H9 (cell line): ENCODE measurements around the gene PMAIP1. TPM values are rescaled to one million over a fixed set of nuclear protein-coding genes. Genes with fewer than 3 reads are reported as not detected.

Experiments used
- DNase-seq: peaks from one replicate; pipeline ENCODE4 v3.0.0-alpha.2; 2017
- H2AFZ ChIP-seq: one replicate; pipeline ENCODE4 v1.6.1; 2013; ENCODE audit warnings: mild to moderate bottlenecking, low read length, control low read depth, moderate library complexity
- H2AK5ac ChIP-seq: 2 replicates; pipeline ENCODE4 v1.6.1; 2013; ENCODE audit warnings: low read length, control low read depth, mixed read lengths; ENCODE audit not compliant: insufficient read length
- H2BK120ac ChIP-seq: one replicate; pipeline ENCODE4 v1.6.1; 2013; ENCODE audit warnings: low read depth, mild to moderate bottlenecking, low read length, control low read depth, inconsistent platforms; ENCODE audit not compliant: poor library complexity, severe bottlenecking
- H2BK12ac ChIP-seq: 2 replicates; pipeline ENCODE4 v1.6.1; 2013; ENCODE audit warnings: low read length, control low read depth, mixed read lengths, low read depth; ENCODE audit not compliant: insufficient read length
- H2BK15ac ChIP-seq: 2 replicates; pipeline ENCODE4 v1.6.1; 2013; ENCODE audit warnings: low read depth, low read length, control low read depth
- H2BK20ac ChIP-seq: one replicate; pipeline ENCODE4 v1.6.1; 2013; ENCODE audit warnings: low read depth, mild to moderate bottlenecking, low read length, control low read depth, inconsistent platforms; ENCODE audit not compliant: poor library complexity, severe bottlenecking
- H2BK5ac ChIP-seq: 2 replicates; pipeline ENCODE4 v1.6.1; 2013; ENCODE audit warnings: low read length, control low read depth, mixed read lengths; ENCODE audit not compliant: insufficient read length
- H3K14ac ChIP-seq: 2 replicates; pipeline ENCODE4 v1.6.1; 2013; ENCODE audit warnings: low read length, control low read depth; ENCODE audit not compliant: insufficient read depth
- H3K18ac ChIP-seq: 2 replicates; pipeline ENCODE4 v1.6.1; 2013; ENCODE audit warnings: low read depth, mild to moderate bottlenecking, mixed read lengths, low read length, control low read depth; ENCODE audit not compliant: insufficient read length
- H3K23ac ChIP-seq: 2 replicates; pipeline ENCODE4 v1.6.1; 2013; ENCODE audit warnings: low read length, control low read depth, mixed read lengths, low read depth; ENCODE audit not compliant: insufficient read length
- H3K23me2 ChIP-seq: 2 replicates; pipeline ENCODE4 v1.6.1; 2013; ENCODE audit warnings: low read depth, mild to moderate bottlenecking, mixed read lengths, low read length, control low read depth; ENCODE audit not compliant: insufficient read length, poor library complexity, severe bottlenecking
- H3K27ac ChIP-seq: 2 replicates; pipeline ENCODE4 v1.5.1; 2013; ENCODE audit warnings: low read length, control low read depth, mixed read lengths, low read depth; ENCODE audit not compliant: insufficient read length
- H3K27me3 ChIP-seq: 2 replicates; pipeline ENCODE4 v1.6.1; 2013; ENCODE audit warnings: low read length, control low read depth, inconsistent platforms; ENCODE audit not compliant: insufficient read depth
- H3K4ac ChIP-seq: 2 replicates; pipeline ENCODE4 v1.6.1; 2013; ENCODE audit warnings: low read depth, mild to moderate bottlenecking, control low read depth, inconsistent platforms, low read length, moderate library complexity
- H3K4me1 ChIP-seq: 2 replicates; pipeline ENCODE4 v1.6.1; 2013; ENCODE audit warnings: low read length, control low read depth, inconsistent platforms; ENCODE audit not compliant: insufficient read depth
- H3K4me2 ChIP-seq: 2 replicates; pipeline ENCODE4 v1.6.1; 2013; ENCODE audit warnings: low read length, control low read depth, mixed read lengths; ENCODE audit not compliant: insufficient read length, insufficient read depth
- H3K56ac ChIP-seq: 2 replicates; pipeline ENCODE4 v1.6.1; 2013; ENCODE audit warnings: low read depth, mild to moderate bottlenecking, mixed read lengths, low read length, control low read depth; ENCODE audit not compliant: insufficient read length
- H3K79me1 ChIP-seq: 2 replicates; pipeline ENCODE4 v1.6.1; 2013; ENCODE audit warnings: low read depth, mild to moderate bottlenecking, moderate library complexity, low read length, control low read depth, inconsistent platforms; ENCODE audit not compliant: insufficient read depth, poor library complexity, severe bottlenecking
- H3K79me2 ChIP-seq: 2 replicates; pipeline ENCODE4 v1.6.1; 2013; ENCODE audit warnings: low read length, control low read depth, inconsistent platforms; ENCODE audit not compliant: insufficient read depth
- H3K9ac ChIP-seq: 2 replicates; pipeline ENCODE4 v1.6.1; 2013; ENCODE audit warnings: low read length, control low read depth, mixed read lengths; ENCODE audit not compliant: insufficient read length; ENCODE audit errors: extremely low read depth
- H3K9me3 ChIP-seq: one replicate; pipeline ENCODE4 v1.6.1; 2013; ENCODE audit warnings: low read depth, low read length, inconsistent platforms; ENCODE audit not compliant: control insufficient read depth
- H3T11ph ChIP-seq: one replicate; pipeline ENCODE4 v1.6.1; 2013; ENCODE audit warnings: mild to moderate bottlenecking, low read length, control low read depth, inconsistent platforms
- H4K20me1 ChIP-seq: one replicate; pipeline ENCODE4 v1.6.1; 2013; ENCODE audit not compliant: control insufficient read depth, insufficient read length, insufficient read depth
- H4K5ac ChIP-seq: 2 replicates; pipeline ENCODE4 v1.6.1; 2013; ENCODE audit warnings: low read depth, mild to moderate bottlenecking, mixed read lengths, low read length, control low read depth; ENCODE audit not compliant: insufficient read length
- H4K8ac ChIP-seq: replicated peaks from 2 replicates; pipeline ENCODE4 v1.6.1; 2013; ENCODE audit warnings: low read length, control low read depth, mixed read lengths, low read depth; ENCODE audit not compliant: insufficient read length
- H4K91ac ChIP-seq: 2 replicates; pipeline ENCODE4 v1.6.1; 2013; ENCODE audit warnings: low read depth, mild to moderate bottlenecking, moderate library complexity, mixed read lengths, low read length, control low read depth; ENCODE audit not compliant: insufficient read length
- H3K27ac Mint-ChIP-seq, 3 experiments: 2 replicates in 2 of 3; 3 replicates in 1 of 3; pipeline ENCODE4 v1.8.0; 2020 to 2021; ENCODE audit warnings: mixed read lengths in 3 of 3, mild to moderate bottlenecking in 1 of 3, moderate library complexity in 1 of 3
- H3K27me3 Mint-ChIP-seq: 2 replicates; pipeline ENCODE4 v1.8.0; 2021; ENCODE audit warnings: low read depth, mild to moderate bottlenecking, moderate library complexity, mixed read lengths
- H3K36me3 Mint-ChIP-seq, 3 experiments: 2 replicates in 2 of 3; 3 replicates in 1 of 3; pipeline ENCODE4 v1.8.0; 2020 to 2021; ENCODE audit warnings: low read depth in 3 of 3, mixed read lengths in 3 of 3; ENCODE audit not compliant: insufficient read depth in 1 of 3
- H3K4me1 Mint-ChIP-seq, 2 experiments: 2 replicates each; pipeline ENCODE4 v1.8.0; 2020; ENCODE audit warnings: mixed read lengths in 2 of 2
- H3K4me3 Mint-ChIP-seq, 2 experiments: 2 replicates in 1 of 2; 3 replicates in 1 of 2; pipeline ENCODE4 v1.8.0; 2020 to 2021; ENCODE audit warnings: mild to moderate bottlenecking in 2 of 2, mixed read lengths in 2 of 2, moderate library complexity in 1 of 2
- H3K9me3 Mint-ChIP-seq, 2 experiments: 2 replicates in 1 of 2; 3 replicates in 1 of 2; pipeline ENCODE4 v1.8.0; 2020; ENCODE audit warnings: mild to moderate bottlenecking in 2 of 2, mixed read lengths in 2 of 2, moderate library complexity in 1 of 2
- CTCF ChIP-seq: fragments of 200-600 bp; sonication (generic); conservative IDR thresholded peaks from 3 replicates; pipeline ENCODE4 v1.8.0; 2021; ENCODE audit warnings: antibody characterized with exemption, mild to moderate bottlenecking
- WGBS: extraction: QIAGEN DNeasy Blood & Tissue Kit; methylation state at CpG from one replicate; pipeline ENCODE4 v1.1.7; 2013; ENCODE audit warnings: missing lambda C conversion rate, low lambda C conversion rate, mixed read lengths; ENCODE audit not compliant: insufficient read length; ENCODE audit errors: extremely low coverage; 5-methylcytosine and 5-hydroxymethylcytosine counted together
- total RNA-seq: library from RNA; stranded (reverse); gene quantifications from 2 replicates; pipeline ENCODE4 v1.2.1, GENCODE V29; 2021

Gene PMAIP1
- total RNA-seq, 1 experiment from 2014 or later: 152 TPM

- no peaks in the 10 kb centered on the region for H3K9me3 ChIP-seq
- no peak overlapping the region for H3K27ac ChIP-seq
- TF ChIP-seq CTCF: no peak
- H2AK5ac ChIP-seq: no peak overlapping the region
- no peaks in the 10 kb centered on the region for H3K79me1 ChIP-seq
- Mint-ChIP-seq H3K27me3 (no peaks in the 10 kb centered on the region), H3K4me1 (peaks cover 57 to 64% of the 10 kb centered on the region in 2 experiments), H3K27ac (no peak overlapping the region), H3K9me3 (no peaks in the 10 kb centered on the region; a peak in 1 of 5 replicates), H3K36me3 (peaks cover 10 to 17% (median 16%) of the 10 kb centered on the region in 3 experiments), H3K4me3 (no peak overlapping the region)
- H3K4me1 ChIP-seq: peaks cover 8% of the 10 kb centered on the region
- H2BK20ac ChIP-seq: no peak overlapping the region
- H3K18ac ChIP-seq: no peak overlapping the region
- no peak overlapping the region for H2BK15ac ChIP-seq
- H3K79me2 ChIP-seq: peaks cover 3% of the 10 kb centered on the region; the same call in 1 of the 2 replicates
- H4K20me1 ChIP-seq: no peaks in the 10 kb centered on the region
- no peak overlapping the region for H2BK12ac ChIP-seq
- H2BK120ac ChIP-seq: no peak overlapping the region
- no peak overlapping the region for H3K9ac ChIP-seq
- no peak overlapping the region for H3K56ac ChIP-seq
- no peak overlapping the region for H4K5ac ChIP-seq
- no peak overlapping the region for H3K14ac ChIP-seq
- no peak overlapping the region for H4K91ac ChIP-seq
- H2BK5ac ChIP-seq: no peak overlapping the region
- H3K23me2 ChIP-seq: peaks cover 4% of the 10 kb centered on the region
- no CpG with 5 or more reads among the region's 4 CpGs for WGBS
- H3K23ac ChIP-seq: no peak overlapping the region
- no peaks in the 10 kb centered on the region for H3K27me3 ChIP-seq
- H3K4me2 ChIP-seq: no peak overlapping the region
- H4K8ac ChIP-seq: no peak overlapping the region
- DNase-seq: no peak
- no peak overlapping the region for H3K4ac ChIP-seq
- no peak overlapping the region for H2AFZ ChIP-seq
- no peak overlapping the region for H3T11ph ChIP-seq
Measured at GRCh38 chr18:59907660-59908059, 7.9 kb downstream of the PMAIP1 start.
